Measurements from ENCODE around the gene SLC6A17. TPM values are rescaled to one million over a fixed set of nuclear protein-coding genes. Genes with fewer than 3 reads are reported as not detected.

SLC6A17 gene
- total and polyA plus RNA-seq, 9 of the 15 experiments (the other 6 are each of a cell fraction or from before 2014, with no cell fraction given) = not detected

DNA sequence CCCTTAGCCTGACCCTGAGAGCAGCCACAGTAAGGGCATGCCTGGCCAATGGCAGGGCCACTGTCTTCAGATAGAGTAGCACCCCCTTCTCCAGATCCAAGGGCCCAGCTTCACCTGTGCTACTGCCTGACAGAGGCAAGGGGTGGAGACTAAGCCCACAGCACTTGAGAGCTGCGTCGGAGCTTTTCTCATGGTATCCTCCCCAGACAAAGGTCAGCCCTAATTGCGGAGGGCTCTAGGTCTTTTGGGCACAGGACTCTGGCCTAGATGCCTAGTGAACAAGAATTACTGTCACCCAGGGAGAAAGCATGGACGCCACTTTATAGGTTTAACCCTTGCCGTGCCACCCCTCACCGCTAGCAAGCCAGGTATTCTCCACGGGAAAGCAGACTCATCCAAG lies 74.9 kb downstream of the SLC6A17 start:
- H3K27me3 ChIP-seq (ENCODE audit: control insufficient read depth in 2 of 2, insufficient read depth in 2 of 2, low read length in 2 of 2) = peaks cover 46 to 89% of the 10 kb centered on the region in 2 experiments; a peak in 4 of 5 replicates
- DNase-seq (ENCODE audit: extremely low read depth in 1 of 4, low spot score in 3 of 4) (no peak), FAIRE-seq (peak; percentile 42), ATAC-seq (no peak; the same call in 2 of the 3 replicates)
- no peaks in the 10 kb centered on the region for H3K36me3 ChIP-seq (ENCODE audit: control insufficient read depth, insufficient read depth, low read length)
- no peak overlapping the region for H3K4me3 ChIP-seq
- no peak overlapping the region for H3K27ac ChIP-seq (ENCODE audit: extremely low read depth, low read depth, low read length)
- H3K4me1 ChIP-seq (replicated peaks in 1 of 2; ENCODE audit: control insufficient read depth in 2 of 2, insufficient read depth in 2 of 2, low read length in 2 of 2) = peaks cover 0 to 10% of the 10 kb centered on the region in 2 experiments; a peak in 2 of 5 replicates
- intact Hi-C loops (cut with micrococcal nuclease) = no loop called here
- no peak overlapping the region for H3K4me2 ChIP-seq (ENCODE audit: insufficient read depth, low read length)
- H3K9me1 ChIP-seq (ENCODE audit: control insufficient read depth, insufficient read depth, low read length) = no peaks in the 10 kb centered on the region
- H3K9me3 ChIP-seq (replicated peaks; ENCODE audit: control insufficient read depth, insufficient read depth, low read depth, low read length) = no peaks in the 10 kb centered on the region
- BruUV-seq (replicated peaks) = no TSS peak
- H3K9ac ChIP-seq (ENCODE audit: insufficient read depth in 1 of 2, low read depth in 2 of 2, low read length in 2 of 2) = no peak overlapping the region
- no peaks in the 10 kb centered on the region for H3K79me2 ChIP-seq (ENCODE audit: control insufficient read depth, insufficient read depth, low read length)
- ChIA-PET POLR2A (interaction anchor here (0.5 to 3.2 kb wide), 5 partner anchors 10 to 339 kb away, joined by 3 to 19 read pairs (median 3); partner anchors contain the start of gene KCNC4), CTCF (ENCODE audit: low intra/inter-chr PET ratio) (no interaction called here)
- peaks cover 58% of the 10 kb centered on the region for H4K20me1 ChIP-seq (replicated peaks; ENCODE audit: control insufficient read depth, insufficient read depth, low read length)
- in situ Hi-C loops (cut with MboI) = no loop called here
- TF ChIP-seq AFF1 (IDR thresholded peaks at IDR 0.05; ENCODE audit: low read depth in 1 of 2, partially characterized antibody in 2 of 2) = no peak
- TF ChIP-seq, protein P1, sequence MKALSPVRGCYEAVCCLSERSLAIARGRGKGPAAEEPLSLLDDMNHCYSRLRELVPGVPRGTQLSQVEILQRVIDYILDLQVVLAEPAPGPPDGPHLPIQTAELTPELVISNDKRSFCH (CRISPR knock-in tag; IDR thresholded peaks at IDR 0.05) = no peak
- TF ChIP-seq, protein P1 (tag; IDR thresholded peaks at IDR 0.05) = no peak
- no peak for TF ChIP-seq STAT5B (CRISPR knock-in tag; IDR thresholded peaks at IDR 0.05)
- TF ChIP-seq RAD21 (CRISPR knock-in tag; conservative IDR thresholded peaks at IDR 0.05 in 1 of 2, IDR thresholded peaks at IDR 0.05 in 1 of 2) = no peak
- TF ChIP-seq ATF7 (IDR thresholded peaks at IDR 0.05) = no peak
- TF ChIP-seq THRAP3 (IDR thresholded peaks at IDR 0.05; ENCODE audit: borderline replicate concordance) = no peak
- TF ChIP-seq, protein P2, sequence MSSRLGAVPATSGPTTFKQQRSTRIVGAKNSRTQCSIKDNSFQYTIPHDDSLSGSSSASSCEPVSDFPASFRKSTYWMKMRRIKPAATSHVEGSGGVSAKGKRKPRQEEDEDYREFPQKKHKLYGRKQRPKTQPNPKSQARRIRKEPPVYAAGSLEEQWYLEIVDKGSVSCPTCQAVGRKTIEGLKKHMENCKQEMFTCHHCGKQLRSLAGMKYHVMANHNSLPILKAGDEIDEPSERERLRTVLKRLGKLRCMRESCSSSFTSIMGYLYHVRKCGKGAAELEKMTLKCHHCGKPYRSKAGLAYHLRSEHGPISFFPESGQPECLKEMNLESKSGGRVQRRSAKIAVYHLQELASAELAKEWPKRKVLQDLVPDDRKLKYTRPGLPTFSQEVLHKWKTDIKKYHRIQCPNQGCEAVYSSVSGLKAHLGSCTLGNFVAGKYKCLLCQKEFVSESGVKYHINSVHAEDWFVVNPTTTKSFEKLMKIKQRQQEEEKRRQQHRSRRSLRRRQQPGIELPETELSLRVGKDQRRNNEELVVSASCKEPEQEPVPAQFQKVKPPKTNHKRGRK (tag; IDR thresholded peaks at IDR 0.05) = no peak
- no peak for TF ChIP-seq ADNP (tag; IDR thresholded peaks at IDR 0.05)
- H2AFZ ChIP-seq (ENCODE audit: low read depth, low read length) = no peak overlapping the region
- 4% methylated on average over 7 of the region's 7 CpGs for WGBS (ENCODE audit: insufficient coverage, low coverage, missing lambda C conversion rate)

Measured in K562 (cell line).